Astrocyte (in vitro differentiated cells and primary cell): Measurements from ENCODE around the gene ACACA.

Experiments
- EZH2 ChIP-seq: IDR thresholded peaks from 2 replicates; pipeline ENCODE4 v1.6.1; 2012; ENCODE audit warnings: mild to moderate bottlenecking, low read length, inconsistent platforms; ENCODE audit not compliant: insufficient read depth
- TF ChIP-seq, protein P1 (sequence below): IDR thresholded peaks from 2 replicates; pipeline ENCODE4 v1.5.1; 2011; ENCODE audit warnings: low read depth, mild to moderate bottlenecking, inconsistent platforms, low read length, moderate library complexity; ENCODE audit not compliant: insufficient read depth

DNA sequence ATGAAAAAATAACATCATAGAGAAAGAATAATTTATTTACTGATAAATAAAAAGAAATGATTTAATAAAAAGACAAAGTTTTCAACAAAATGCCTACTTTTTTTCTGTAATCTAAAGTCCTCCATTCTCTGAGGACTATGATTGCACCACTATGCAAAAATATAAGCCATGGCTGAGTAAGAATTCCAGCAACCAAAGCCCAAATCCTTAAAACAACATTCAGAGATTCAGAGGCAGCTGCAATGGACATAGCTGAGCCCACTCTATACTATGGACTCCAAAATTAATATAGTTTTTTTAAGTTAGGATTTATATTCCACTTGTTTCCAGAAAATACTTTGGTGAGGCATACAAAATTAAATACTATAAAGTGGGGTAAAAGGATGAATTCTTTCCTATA is 200.3 kb downstream of the ACACA start:
- TF ChIP-seq, protein P1, sequence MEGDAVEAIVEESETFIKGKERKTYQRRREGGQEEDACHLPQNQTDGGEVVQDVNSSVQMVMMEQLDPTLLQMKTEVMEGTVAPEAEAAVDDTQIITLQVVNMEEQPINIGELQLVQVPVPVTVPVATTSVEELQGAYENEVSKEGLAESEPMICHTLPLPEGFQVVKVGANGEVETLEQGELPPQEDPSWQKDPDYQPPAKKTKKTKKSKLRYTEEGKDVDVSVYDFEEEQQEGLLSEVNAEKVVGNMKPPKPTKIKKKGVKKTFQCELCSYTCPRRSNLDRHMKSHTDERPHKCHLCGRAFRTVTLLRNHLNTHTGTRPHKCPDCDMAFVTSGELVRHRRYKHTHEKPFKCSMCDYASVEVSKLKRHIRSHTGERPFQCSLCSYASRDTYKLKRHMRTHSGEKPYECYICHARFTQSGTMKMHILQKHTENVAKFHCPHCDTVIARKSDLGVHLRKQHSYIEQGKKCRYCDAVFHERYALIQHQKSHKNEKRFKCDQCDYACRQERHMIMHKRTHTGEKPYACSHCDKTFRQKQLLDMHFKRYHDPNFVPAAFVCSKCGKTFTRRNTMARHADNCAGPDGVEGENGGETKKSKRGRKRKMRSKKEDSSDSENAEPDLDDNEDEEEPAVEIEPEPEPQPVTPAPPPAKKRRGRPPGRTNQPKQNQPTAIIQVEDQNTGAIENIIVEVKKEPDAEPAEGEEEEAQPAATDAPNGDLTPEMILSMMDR = no peak
- TF ChIP-seq EZH2 = no peak
